SK-N-MC (cell line): Measurements from ENCODE around the gene FAM13A.

Experiments used
- EZH2 ChIP-seq: fragments of 200-600 bp; sonication (generic); IDR thresholded peaks from one replicate; pipeline ENCODE4 v1.6.1; 2017; ENCODE audit warnings: antibody characterized with exemption
- FOXP2 ChIP-seq: optimal IDR thresholded peaks from 2 replicates; pipeline ENCODE3; 2011; ENCODE audit warnings: mild to moderate bottlenecking, moderate library complexity; ENCODE audit not compliant: insufficient read depth; ENCODE audit errors: extremely low read length, control extremely low read depth
- POLR2AphosphoS5 ChIP-seq: IDR thresholded peaks from 2 replicates; pipeline ENCODE4 v1.6.1; 2012; ENCODE audit warnings: mild to moderate bottlenecking, low read depth, low read length, borderline replicate concordance

DNA sequence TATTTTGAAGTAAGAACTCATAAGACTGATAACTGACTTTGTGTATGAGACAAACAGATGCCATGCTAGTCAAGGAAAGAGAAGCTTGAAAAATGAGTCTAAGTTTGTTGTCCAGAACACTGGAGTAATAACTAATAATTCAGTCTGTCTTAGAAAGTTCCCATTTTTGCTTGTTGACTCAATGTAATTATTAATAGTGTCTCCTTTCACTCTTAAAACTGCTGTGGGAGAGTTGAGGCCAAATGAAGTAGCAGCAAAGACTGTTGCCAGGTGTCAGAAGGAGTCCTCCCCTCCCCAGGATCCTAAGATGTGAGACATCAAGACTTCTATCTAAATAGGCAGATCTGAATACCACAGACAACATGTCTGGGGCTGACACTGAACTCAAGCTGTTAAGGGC, 20.8 kb upstream of the FAM13A start:
- no peak for TF ChIP-seq EZH2
- no peak for TF ChIP-seq POLR2AphosphoS5
- no peak for TF ChIP-seq FOXP2
